A549 (cell line): ENCODE results near the gene NPC1L1. TPM values are rescaled to one million over a fixed set of nuclear protein-coding genes. Genes with fewer than 3 reads are reported as not detected.

Source experiments
- ATAC-seq, 2 experiments: fragments of 200-7000 bp in 1 of 2; fragments of >200 bp in 1 of 2; cut with Nextera tagmentation in 1 of 2; cut with Tn5 transposase in 1 of 2; 3 replicates each; pipeline versions ENCODE4 v1.8.0 to v1.9.1; 2018 to 2020; ENCODE audit warnings: mild to moderate bottlenecking in 1 of 2, moderate library complexity in 1 of 2
- CTCF ChIA-PET: fragments of 300-600 bp; sonication (Branson Sonifier 250); formaldehyde crosslinking; extraction: SDS; loops from one replicate; lab custom pipeline; 2021; ENCODE audit warnings: antibody characterized with exemption, inconsistent platforms; lab: Yijun Ruan, JAX
- POLR2A ChIA-PET: fragments of 350-600 bp; formaldehyde crosslinking; extraction: SDS; loops from one replicate; lab custom pipeline; 2021; ENCODE audit warnings: antibody characterized with exemption, inconsistent platforms; lab: Yijun Ruan, JAX
- DNase-seq, 2 experiments: peaks; one replicate each; pipeline versions ENCODE4 v3.0.0 to v3.0.0-alpha.2; 2011 to 2016; ENCODE audit warnings: low read depth in 1 of 2, low spot score in 1 of 2
- FAIRE-seq: peaks from 2 replicates; lab custom pipeline; 2011; peaks lifted over from hg19 to GRCh38; lab: Jason Lieb, UNC
- H3K27ac ChIP-seq, 2 experiments: fragments of >200 bp; sonication (Bioruptor Twin); formaldehyde crosslinking; 3 replicates each; pipeline ENCODE4 v1.5.1; 2016 to 2017
- H3K4me1 ChIP-seq: fragments of >200 bp; sonication (Bioruptor Twin); formaldehyde crosslinking; 3 replicates; pipeline ENCODE4 v1.6.1; 2016
- H3K4me2 ChIP-seq: fragments of >200 bp; sonication (Bioruptor Twin); formaldehyde crosslinking; 3 replicates; pipeline ENCODE4 v1.6.1; 2016
- H3K4me3 ChIP-seq: fragments of >200 bp; sonication (Bioruptor Twin); formaldehyde crosslinking; 3 replicates; pipeline ENCODE4 v1.5.1; 2016
- H3K9me3 ChIP-seq: fragments of >200 bp; sonication (Bioruptor Twin); formaldehyde crosslinking; 3 replicates; pipeline ENCODE4 v1.6.1; 2016
- BHLHE40 ChIP-seq: IDR thresholded peaks from 2 replicates; pipeline ENCODE4 v1.6.1; 2012; ENCODE audit warnings: low read depth, low read length, inconsistent platforms
- CBX8 ChIP-seq: fragments of 200-600 bp; sonication (generic); IDR thresholded peaks from 2 replicates; pipeline ENCODE4 v1.6.1; 2016
- E2F6 ChIP-seq: IDR thresholded peaks from 2 replicates; pipeline ENCODE4 v1.6.1; 2012; ENCODE audit warnings: low read depth, borderline replicate concordance
- EHF ChIP-seq: fragments of 250-450 bp; sonication (Bioruptor Pico); IDR thresholded peaks from 2 replicates; pipeline ENCODE4 v1.5.0; 2020; ENCODE audit warnings: mild to moderate bottlenecking
- EHMT2 ChIP-seq: fragments of 200-600 bp; sonication (generic); IDR thresholded peaks from 2 replicates; pipeline ENCODE4 v1.6.1; 2016; ENCODE audit warnings: antibody characterized with exemption, low read depth, mild to moderate bottlenecking, moderate library complexity
- EP300 ChIP-seq, 2 experiments: fragments of >200 bp; sonication (Bioruptor Twin); formaldehyde crosslinking; IDR thresholded peaks; 2 replicates in 1 of 2; 3 replicates in 1 of 2; pipeline ENCODE4 v1.6.1; 2016 to 2017
- ESRRA ChIP-seq: fragments of 150-350 bp; IDR thresholded peaks from 2 replicates; pipeline ENCODE4 v1.6.1; 2014; ENCODE audit warnings: mild to moderate bottlenecking, low read length, borderline replicate concordance
- FOSB ChIP-seq: fragments of 250-450 bp; sonication (Bioruptor Pico); IDR thresholded peaks from 2 replicates; pipeline ENCODE4 v1.5.0; 2020; ENCODE audit warnings: mild to moderate bottlenecking, moderate library complexity
- FOSL2 ChIP-seq, 2 experiments: fragments of 450-650 bp in 1 of 2; fragments of >200 bp in 1 of 2; sonication (Bioruptor Twin) in 1 of 2; formaldehyde crosslinking; IDR thresholded peaks; 2 replicates each; pipeline versions ENCODE4 v1.5.0 to v1.6.1; 2016 to 2020; ENCODE audit warnings: mild to moderate bottlenecking in 1 of 2, moderate library complexity in 1 of 2
- GATA3 ChIP-seq: IDR thresholded peaks from 2 replicates; pipeline ENCODE4 v1.6.1; 2012; ENCODE audit warnings: borderline replicate concordance
- HDAC2 ChIP-seq: fragments of 200-600 bp; sonication (generic); IDR thresholded peaks from 2 replicates; pipeline ENCODE4 v1.6.1; 2016
- HES2 ChIP-seq: fragments of >200 bp; sonication (Bioruptor Twin); formaldehyde crosslinking; IDR thresholded peaks from 2 replicates; pipeline ENCODE4 v1.6.1; 2016
- HEYL ChIP-seq: fragments of 250-450 bp; sonication (Bioruptor Pico); IDR thresholded peaks from 2 replicates; pipeline ENCODE4 v1.8.0; 2021; ENCODE audit warnings: mild to moderate bottlenecking, moderate library complexity
- HMGXB4 ChIP-seq: fragments of 250-450 bp; sonication (Bioruptor Pico); IDR thresholded peaks from 2 replicates; pipeline ENCODE4 v1.5.0; 2021; ENCODE audit warnings: mild to moderate bottlenecking, moderate library complexity, borderline replicate concordance
- HOXB5 ChIP-seq: fragments of 250-450 bp; sonication (Bioruptor Pico); IDR thresholded peaks from 2 replicates; pipeline ENCODE4 v1.5.0; 2020; ENCODE audit warnings: mild to moderate bottlenecking, moderate library complexity
- MAX ChIP-seq: IDR thresholded peaks from 2 replicates; pipeline ENCODE4 v1.6.1; 2012
- MYC ChIP-seq: IDR thresholded peaks from 2 replicates; pipeline ENCODE4 v1.6.1; 2012; ENCODE audit warnings: mild to moderate bottlenecking, inconsistent platforms, low read length, improper control_type of control experiment, borderline replicate concordance
- POLR2AphosphoS2 ChIP-seq: conservative IDR thresholded peaks from 2 replicates; pipeline ENCODE4 v1.6.1; 2012; ENCODE audit warnings: low read length, improper control_type of control experiment, inconsistent platforms
- RARB ChIP-seq: fragments of 250-450 bp; sonication (Bioruptor Pico); IDR thresholded peaks from 2 replicates; pipeline ENCODE4 v1.8.0; 2021; ENCODE audit warnings: mild to moderate bottlenecking, moderate library complexity
- RFX5 ChIP-seq: fragments of 450-650 bp; IDR thresholded peaks from 2 replicates; pipeline ENCODE4 v1.7.1; 2014; ENCODE audit warnings: antibody characterized with exemption, mild to moderate bottlenecking, moderate library complexity
- TFCP2L1 ChIP-seq: fragments of 250-450 bp; sonication (Bioruptor Pico); IDR thresholded peaks from 2 replicates; pipeline ENCODE4 v1.5.0; 2021; ENCODE audit warnings: mild to moderate bottlenecking
- TP53 ChIP-seq: fragments of 250-450 bp; sonication (Bioruptor Pico); IDR thresholded peaks from 2 replicates; pipeline ENCODE4 v1.5.0; 2021; ENCODE audit warnings: mild to moderate bottlenecking, moderate library complexity
- USF2 ChIP-seq: fragments of 450-650 bp; IDR thresholded peaks from 2 replicates; pipeline ENCODE4 v1.6.1; 2014; ENCODE audit warnings: antibody characterized with exemption
- ZFP36 ChIP-seq: fragments of 450-650 bp; IDR thresholded peaks from 2 replicates; pipeline ENCODE4 v1.6.1; 2014; ENCODE audit warnings: borderline replicate concordance; ENCODE audit not compliant: partially characterized antibody
- ZSCAN20 ChIP-seq: fragments of 250-450 bp; sonication (Bioruptor Pico); IDR thresholded peaks from 2 replicates; pipeline ENCODE4 v1.8.0; 2022; ENCODE audit warnings: mild to moderate bottlenecking, moderate library complexity
- WGBS: methylation state at CpG from one replicate; pipeline ENCODE4 v1.1.6; 2017; ENCODE audit errors: missing lambda C conversion rate; 5-methylcytosine and 5-hydroxymethylcytosine counted together
- polyA plus RNA-seq, 4 experiments: library from polyadenylated mRNA; depleted of rRNA in 3 of 4; stranded (reverse); fragments of >200 nt; fragmentation: RNase III in 1 of 4; extraction: RNeasy Plus Mini Kit Qiagen cat#74134 plus additional on column Dnase treatment in 1 of 4; gene quantifications; 2 replicates in 3 of 4; 3 replicates in 1 of 4; pipeline ENCODE4 v1.2.3, GENCODE V29; 2011 to 2017

Gene NPC1L1
- polyA plus RNA-seq, 2 of the 4 experiments (the other 2 are of a cell fraction) = 0.04 to 0.06 TPM

- no peak for DNase-seq
- TF ChIP-seq ZFP36 = no peak
- TF ChIP-seq CBX8 = no peak
- no peak for TF ChIP-seq ZSCAN20 (CRISPR knock-in tag)
- no peak for TF ChIP-seq BHLHE40
- TF ChIP-seq FOSB = no peak
- no peak for TF ChIP-seq E2F6
- no peak for TF ChIP-seq TFCP2L1 (CRISPR knock-in tag)
- no peak for TF ChIP-seq EHF (CRISPR knock-in tag)
- TF ChIP-seq RARB (CRISPR knock-in tag) = no peak
- TF ChIP-seq POLR2AphosphoS2 = no peak
- Histone ChIP-seq H3K4me2 (no peak overlapping the region), H3K9me3 (no peaks in the 10 kb centered on the region), H3K4me1 (peaks cover 18% of the 10 kb centered on the region), H3K27ac (no peak overlapping the region), H3K4me3 (no peak overlapping the region)
- no peak for FAIRE-seq
- ATAC-seq = no peak
- POLR2A ChIA-PET = no interaction called here
- WGBS = 68% methylated on average over 5 of the region's 5 CpGs
- CTCF ChIA-PET = interaction anchor here (1.4 kb wide), 1 partner anchor 25 kb away, joined by 6 read pairs; no protein-coding TSS in a partner anchor
Measured at GRCh38 chr7:44540592-44541027, 520 bp downstream of the NPC1L1 start.

- TF ChIP-seq ESRRA (no peak), FOSB (no peak), USF2 (no peak), HEYL (CRISPR knock-in tag) (no peak), EHMT2 (no peak)
- Histone ChIP-seq H3K27ac (no peak overlapping the region), H3K9me3 (no peaks in the 10 kb centered on the region), H3K4me2 (no peak overlapping the region), H3K4me3 (no peak overlapping the region), H3K4me1 (peaks cover 18% of the 10 kb centered on the region)
- no peak for DNase-seq
- POLR2A ChIA-PET = no interaction called here
- 85% methylated on average over 24 of the region's 27 CpGs for WGBS
- no peak for FAIRE-seq
- no peak for ATAC-seq
- CTCF ChIA-PET = interaction anchor here (1.4 kb wide), 1 partner anchor 26 kb away, joined by 6 read pairs; no protein-coding TSS in a partner anchor
Measured at GRCh38 chr7:44539669-44540506, 1.2 kb downstream of the NPC1L1 start.

GRCh38 chr7:44538798-44539668, 2.1 kb downstream of the NPC1L1 start:
- 71% methylated on average over 31 of the region's 32 CpGs for WGBS
- Histone ChIP-seq H3K9me3 (no peaks in the 10 kb centered on the region), H3K4me1 (peaks cover 14% of the 10 kb centered on the region), H3K27ac (no peak overlapping the region), H3K4me3 (no peak overlapping the region), H3K4me2 (no peak overlapping the region)
- ChIA-PET POLR2A (no interaction called here), CTCF (interaction anchor here (0.7 to 1.4 kb wide), 4 partner anchors 12 to 297 kb away, joined by 3 to 6 read pairs (median 4); no protein-coding TSS in a partner anchor)
- DNase-seq (no peak), ATAC-seq (no peak), FAIRE-seq (no peak)
- no peak for TF ChIP-seq FOSL2 (IDR thresholded peaks at IDR 0.05)
- TF ChIP-seq FOSL2 (CRISPR knock-in tag; IDR thresholded peaks at IDR 0.05) = no peak
- TF ChIP-seq MYC = no peak
- no peak for TF ChIP-seq EHF (CRISPR knock-in tag)
- TF ChIP-seq EP300 (IDR thresholded peaks at IDR 0.05) = no peak
- no peak for TF ChIP-seq HOXB5
- no peak for TF ChIP-seq POLR2AphosphoS2
- TF ChIP-seq E2F6 = no peak
- TF ChIP-seq TP53 = no peak
- TF ChIP-seq HES2 = no peak
- no peak for TF ChIP-seq HMGXB4
- TF ChIP-seq MAX = no peak
- no peak for TF ChIP-seq RFX5
- no peak for TF ChIP-seq HDAC2
- no peak for TF ChIP-seq ZSCAN20 (CRISPR knock-in tag)
- no peak for TF ChIP-seq FOSB
- TF ChIP-seq GATA3 = no peak
